Erythroblast (primary cell): ENCODE data around the gene CRYM.

Experiments
- DNase-seq, 2 experiments: peaks; one replicate each; lab custom pipeline; 2025; lab: John Stamatoyannopoulos, UW
- GATA1 ChIP-seq: IDR thresholded peaks from 2 replicates; pipeline ENCODE4 v1.6.1; 2011; ENCODE audit warnings: low read depth, mild to moderate bottlenecking, control low read depth, low read length, moderate library complexity
- POLR2A ChIP-seq: IDR thresholded peaks from 2 replicates; pipeline ENCODE4 v1.6.1; 2011; ENCODE audit warnings: mild to moderate bottlenecking, low read length

Gene CRYM

DNA sequence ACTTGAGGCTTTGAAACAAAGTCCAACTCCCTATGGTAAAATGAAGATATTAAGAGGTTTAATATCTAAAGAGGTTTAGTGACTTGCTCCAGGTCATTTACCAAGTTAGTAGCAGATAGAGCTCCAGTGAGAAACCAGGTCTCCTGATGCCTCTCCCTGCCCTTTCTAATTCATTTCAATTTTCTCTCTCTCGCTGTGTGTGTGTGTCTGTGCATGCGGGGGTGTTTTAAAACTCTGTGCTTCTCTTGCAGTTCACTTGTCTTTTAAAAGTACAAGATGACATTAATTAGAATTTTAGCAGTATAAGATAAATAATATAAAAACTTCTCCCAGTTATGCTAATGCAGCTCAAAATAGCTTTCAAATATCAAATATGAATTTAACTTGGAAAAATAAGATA is 58.5 kb downstream of the CRYM start:
- no peak for DNase-seq
- no peak for TF ChIP-seq GATA1
- no peak for TF ChIP-seq POLR2A

DNA sequence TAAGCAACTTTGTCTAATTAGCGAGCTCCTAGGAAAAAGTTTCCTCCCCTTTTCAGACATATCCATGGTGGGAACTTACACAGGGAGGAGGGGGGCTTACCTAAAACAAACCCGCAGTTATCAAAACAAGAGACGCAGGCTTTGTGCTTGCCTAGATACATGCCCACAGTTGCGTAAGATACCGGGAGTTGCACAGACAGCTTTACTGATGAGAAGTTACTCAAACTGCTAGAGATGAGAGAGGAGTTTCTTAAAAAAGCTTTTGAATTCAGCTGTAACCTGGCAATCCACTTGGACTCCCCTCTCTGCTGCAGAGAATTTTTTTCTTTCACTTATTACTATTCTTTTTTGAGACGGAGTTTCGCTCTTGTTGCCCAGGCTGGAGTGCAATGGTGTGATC is 59.9 kb downstream of the CRYM start:
- peak; percentile 63 to 75 for DNase-seq

DNA sequence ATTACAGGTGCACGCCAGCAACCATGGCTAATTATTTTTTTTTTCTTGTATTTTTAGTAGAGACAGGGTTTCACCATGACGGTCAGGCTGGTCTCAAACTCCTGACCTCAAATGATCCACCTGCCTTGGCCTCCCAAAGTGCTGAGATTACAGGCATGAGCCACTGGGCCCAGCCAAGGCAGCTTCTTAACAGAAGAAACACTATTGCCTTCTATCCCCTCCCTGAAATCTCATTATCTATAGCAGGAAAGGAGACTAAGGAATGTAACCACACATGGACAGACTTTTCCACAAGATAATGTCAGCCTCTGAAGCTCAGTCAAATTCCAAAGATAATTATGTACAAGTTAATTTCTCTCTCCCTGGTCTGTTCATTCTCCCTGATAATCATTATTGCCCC is 61.0 kb downstream of the CRYM start:
- DNase-seq, result peak in 1 of 2 experiments; percentile 41
- TF ChIP-seq GATA1 (no peak), POLR2A (no peak)

More for the DNA sequence above, 59.9 kb downstream of the CRYM start:
- TF ChIP-seq POLR2A (no peak), GATA1 (no peak)

DNA sequence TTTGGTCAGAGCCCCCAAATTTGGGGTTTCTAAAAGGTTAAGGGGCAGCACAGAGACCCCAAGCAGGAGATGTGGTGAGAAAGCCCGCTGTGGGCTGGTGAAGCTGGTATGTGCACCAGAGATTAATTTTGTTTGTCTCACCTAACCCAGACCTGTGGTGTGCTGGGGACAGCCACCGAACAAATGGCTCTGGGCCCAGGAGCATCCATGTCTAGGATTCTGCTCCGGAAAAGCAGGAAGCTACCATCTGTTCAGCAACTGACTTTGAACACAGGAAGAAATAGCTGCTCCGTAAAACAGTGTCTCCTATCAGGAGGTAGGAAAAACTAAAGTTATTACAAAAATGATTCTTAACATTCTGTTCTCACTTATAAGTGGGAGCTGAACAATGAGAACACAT is 64.0 kb downstream of the CRYM start:
- TF ChIP-seq POLR2A (no peak), GATA1 (no peak)

GRCh38 chr16:21211486-21211885 is 66.6 kb downstream of the CRYM start, which contains the start of gene ZP2:
Gene ZP2, minus strand, starts transcription at chr16:21211574. Its CDS starts 27 bp downstream, at chr16:21211547.
- DNase-seq, result no peak
- TF ChIP-seq POLR2A (no peak), GATA1 (no peak)

More for the DNA sequence above, 64.0 kb downstream of the CRYM start:
- no peak for DNase-seq
